SK-N-SH (cell line): ENCODE data around the gene NUDCD3. TPM values are rescaled to one million over a fixed set of nuclear protein-coding genes. Genes with fewer than 3 reads are reported as not detected.

Experiments
- CTCF ChIA-PET: fragments of 300-600, 350-600 bp; formaldehyde crosslinking; extraction: SDS; loops from one replicate; lab custom pipeline; 2021; lab: Yijun Ruan, JAX
- POLR2A ChIA-PET: fragments of 350-600 bp; sonication (Branson Sonifier 250); formaldehyde crosslinking; extraction: SDS; loops from one replicate; lab custom pipeline; 2020; ENCODE audit warnings: antibody characterized with exemption, inconsistent platforms; lab: Yijun Ruan, JAX
- DNase-seq: peaks from one replicate; pipeline ENCODE4 v3.0.0; 2012
- H2AFZ ChIP-seq: fragments of 200-600 bp; sonication (generic); 2 replicates; pipeline ENCODE4 v1.8.1; 2016; ENCODE audit warnings: antibody characterized with exemption, mild to moderate bottlenecking, low read depth
- H3F3A ChIP-seq: fragments of 200-600 bp; sonication (generic); replicated peaks from 2 replicates; pipeline ENCODE3; 2016; ENCODE audit warnings: antibody characterized with exemption, mild to moderate bottlenecking; ENCODE audit not compliant: insufficient read depth
- H3K27ac ChIP-seq, 2 experiments: fragments of 200-500 bp in 1 of 2; fragments of 200-600 bp in 1 of 2; sonication (Bioruptor generic) in 1 of 2; sonication (generic), shearing (Covaris generic) in 1 of 2; 2 replicates each; pipeline versions ENCODE4 v1.5.1 to v1.6.1; 2014 to 2016; ENCODE audit warnings: low read depth in 2 of 2, inconsistent platforms in 1 of 2, low read length in 1 of 2, mild to moderate bottlenecking in 1 of 2, mixed read lengths in 1 of 2
- H3K27me3 ChIP-seq: fragments of 200-600 bp; sonication (generic), shearing (Covaris generic); 2 replicates; pipeline ENCODE4 v1.6.1; 2016; ENCODE audit warnings: mixed run types; ENCODE audit not compliant: insufficient read depth
- H3K36me3 ChIP-seq, 2 experiments: fragments of 200-500 bp in 1 of 2; fragments of 200-600 bp in 1 of 2; sonication (Bioruptor generic) in 1 of 2; sonication (generic) in 1 of 2; replicated peaks in 1 of 2; 2 replicates each; pipeline versions ENCODE3 to v1.5.1; 2014 to 2016; ENCODE audit warnings: low read length in 1 of 2, mild to moderate bottlenecking in 1 of 2; ENCODE audit not compliant: insufficient read depth in 2 of 2, control insufficient read depth in 1 of 2
- H3K4me1 ChIP-seq, 2 experiments: fragments of 200-500 bp in 1 of 2; fragments of 200-600 bp in 1 of 2; sonication (Bioruptor generic) in 1 of 2; sonication (generic), shearing (Covaris generic) in 1 of 2; 2 replicates each; pipeline versions ENCODE4 v1.5.1 to v1.6.1; 2014 to 2016; ENCODE audit warnings: low read depth in 1 of 2, low read length in 1 of 2, mixed run types in 1 of 2; ENCODE audit not compliant: insufficient read depth in 2 of 2, control insufficient read depth in 1 of 2
- H3K4me2 ChIP-seq: fragments of 200-600 bp; sonication (generic), shearing (Covaris generic); 2 replicates; pipeline ENCODE4 v1.6.1; 2017; ENCODE audit warnings: mixed run types
- H3K4me3 ChIP-seq, 2 experiments: fragments of 200-500 bp in 1 of 2; fragments of 200-600 bp in 1 of 2; sonication (Bioruptor generic) in 1 of 2; sonication (generic), shearing (Covaris generic) in 1 of 2; 2 replicates each; pipeline versions ENCODE4 v1.5.1 to v1.8.1; 2014 to 2016; ENCODE audit warnings: low read depth in 2 of 2, inconsistent platforms in 1 of 2, low read length in 1 of 2, mild to moderate bottlenecking in 1 of 2, mixed read lengths in 1 of 2, moderate library complexity in 1 of 2
- H3K79me2 ChIP-seq: fragments of 200-600 bp; sonication (generic); 2 replicates; pipeline ENCODE4 v1.8.1; 2017; ENCODE audit warnings: mild to moderate bottlenecking; ENCODE audit not compliant: insufficient read depth
- H3K9ac ChIP-seq: fragments of 200-600 bp; sonication (generic); 2 replicates; pipeline ENCODE4 v1.6.1; 2017; ENCODE audit warnings: mixed run types
- H3K9me2 ChIP-seq: fragments of 200-600 bp; sonication (generic); 2 replicates; pipeline ENCODE4 v1.6.1; 2017; ENCODE audit warnings: mixed run types
- H3K9me3 ChIP-seq: fragments of 200-600 bp; sonication (generic); 2 replicates; pipeline ENCODE4 v1.6.1; 2017; ENCODE audit warnings: mixed run types, mild to moderate bottlenecking, moderate library complexity
- H4K20me1 ChIP-seq: fragments of 200-600 bp; sonication (generic); 2 replicates; pipeline ENCODE4 v1.6.1; 2017; ENCODE audit warnings: mild to moderate bottlenecking, mixed run types; ENCODE audit not compliant: insufficient read depth
- CTCF ChIP-seq: fragments of 200-600 bp; sonication (generic); IDR thresholded peaks from 2 replicates; pipeline ENCODE4 v1.6.1; 2017; ENCODE audit warnings: antibody characterized with exemption, mild to moderate bottlenecking, moderate library complexity
- ELF1 ChIP-seq: IDR thresholded peaks from 2 replicates; pipeline ENCODE4 v1.4.0; 2012
- MXI1 ChIP-seq: IDR thresholded peaks from 2 replicates; pipeline ENCODE4 v1.6.1; 2012; ENCODE audit warnings: mild to moderate bottlenecking, low read depth, low read length, improper control_type of control experiment
- NFIC ChIP-seq: IDR thresholded peaks from 2 replicates; pipeline ENCODE4 v1.4.0; 2012; ENCODE audit warnings: borderline replicate concordance
- NRF1 ChIP-seq: IDR thresholded peaks from 2 replicates; pipeline ENCODE4 v1.6.1; 2012; ENCODE audit warnings: low read depth, mild to moderate bottlenecking, low read length
- PBX3 ChIP-seq: IDR thresholded peaks from 2 replicates; pipeline ENCODE4; 2012
- REST ChIP-seq: IDR thresholded peaks from 2 replicates; pipeline ENCODE4 v1.6.1; 2012; ENCODE audit warnings: mild to moderate bottlenecking, low read depth, low read length, moderate library complexity
- SIN3A ChIP-seq: IDR thresholded peaks from 2 replicates; pipeline ENCODE4 v1.6.1; 2012; ENCODE audit warnings: low read depth, mild to moderate bottlenecking, low read length, moderate library complexity, borderline replicate concordance
- SMC3 ChIP-seq: IDR thresholded peaks from 2 replicates; pipeline ENCODE4 v1.6.1; 2012; ENCODE audit warnings: low read depth, low read length, improper control_type of control experiment
- TAF1 ChIP-seq: IDR thresholded peaks from 2 replicates; pipeline ENCODE4 v1.6.1; 2012; ENCODE audit warnings: low read depth, mild to moderate bottlenecking, low read length, moderate library complexity, borderline replicate concordance
- TCF12 ChIP-seq: IDR thresholded peaks from 2 replicates; pipeline ENCODE4 v1.4.0; 2012
- TEAD4 ChIP-seq: IDR thresholded peaks from 2 replicates; pipeline ENCODE4 v1.4.0; 2012; ENCODE audit warnings: mild to moderate bottlenecking, borderline replicate concordance; ENCODE audit not compliant: insufficient read depth
- WGBS: methylation state at CpG from one replicate; pipeline ENCODE4 v1.1.6; 2017; ENCODE audit warnings: low lambda C conversion rate; 5-methylcytosine and 5-hydroxymethylcytosine counted together
- polyA plus RNA-seq, 3 experiments: library from polyadenylated mRNA; depleted of rRNA; stranded (reverse); fragments of >200 nt; gene quantifications; 2 replicates each; pipeline ENCODE4 v1.2.3, GENCODE V29; 2012

NUDCD3 gene
- polyA plus RNA-seq, 1 of the 3 experiments (the other 2 are of a cell fraction) = 66.0 TPM

- H3K79me2 ChIP-seq = peaks cover 70% of the 10 kb centered on the region
- no peak overlapping the region for H3K4me3 ChIP-seq
- no peak for TF ChIP-seq CTCF
- TF ChIP-seq MXI1 = no peak
- TF ChIP-seq ELF1 = no peak
- no peak for TF ChIP-seq NRF1
- TF ChIP-seq PBX3 = no peak
- no peak for TF ChIP-seq SIN3A
- TF ChIP-seq REST = no peak
- TF ChIP-seq TAF1 = no peak
- no peak for TF ChIP-seq NFIC
- no peak for TF ChIP-seq TEAD4
- H4K20me1 ChIP-seq = peaks cover 12% of the 10 kb centered on the region
- H3K27ac ChIP-seq = no peak overlapping the region
- H2AFZ ChIP-seq = no peak overlapping the region
- no peaks in the 10 kb centered on the region for H3K9me2 ChIP-seq
- 83% methylated on average over 3 of the region's 3 CpGs for WGBS
- no peak overlapping the region; the same call in 1 of the 2 replicates for H3K4me2 ChIP-seq
- peaks cover 9% of the 10 kb centered on the region; the same call in 1 of the 2 replicates for H3K9me3 ChIP-seq
- peaks cover 22% of the 10 kb centered on the region in 2 experiments for H3K36me3 ChIP-seq
- no peak for DNase-seq
- peaks cover 0 to 6% of the 10 kb centered on the region in 2 experiments; a peak in 2 of 4 replicates for H3K4me1 ChIP-seq
- no peak overlapping the region for H3K9ac ChIP-seq
- ChIA-PET CTCF (interaction anchor here (1.2 to 1.9 kb wide), 3 partner anchors 10 to 150 kb away, joined by 3 to 5 read pairs (median 4); no protein-coding TSS in a partner anchor), POLR2A (no interaction called here)
- peaks cover 4% of the 10 kb centered on the region for H3F3A ChIP-seq
- no peaks in the 10 kb centered on the region for H3K27me3 ChIP-seq
Measured at GRCh38 chr7:44415510-44415909, 74.9 kb downstream of the NUDCD3 start.

DNA sequence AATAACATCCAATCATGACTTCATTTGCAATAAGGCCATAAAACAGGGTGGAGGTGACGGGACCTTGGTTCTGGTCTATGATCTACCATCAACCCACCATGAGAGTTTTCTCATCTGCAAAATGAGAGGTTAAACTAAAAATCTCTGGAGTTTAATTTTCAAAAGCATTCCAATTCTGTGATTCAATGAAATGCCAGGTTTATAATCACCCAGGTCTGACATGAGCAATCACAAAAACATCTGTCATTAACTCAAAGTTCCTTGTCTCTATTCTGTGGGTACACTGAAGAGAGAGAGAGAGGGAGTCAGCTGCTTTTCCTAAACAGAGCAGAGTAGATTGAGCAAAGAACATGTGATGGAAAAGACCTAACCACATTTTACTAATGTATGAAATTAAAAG, 75.4 kb downstream of the NUDCD3 start:
- H3K4me1 ChIP-seq = peaks cover 0 to 6% of the 10 kb centered on the region in 2 experiments; a peak in 2 of 4 replicates
- no peaks in the 10 kb centered on the region for H3K27me3 ChIP-seq
- H2AFZ ChIP-seq = no peak overlapping the region
- H3K9me2 ChIP-seq = no peaks in the 10 kb centered on the region
- peaks cover 70% of the 10 kb centered on the region for H3K79me2 ChIP-seq
- H3K36me3 ChIP-seq = peaks cover 22 to 25% of the 10 kb centered on the region in 2 experiments
- no peak for DNase-seq
- H3K27ac ChIP-seq = no peak overlapping the region
- H4K20me1 ChIP-seq = peaks cover 12% of the 10 kb centered on the region
- no peak overlapping the region for H3K4me3 ChIP-seq
- 94% methylated on average over 1 of the region's 1 CpG for WGBS
- peaks cover 4% of the 10 kb centered on the region for H3F3A ChIP-seq
- ChIA-PET POLR2A (no interaction called here), CTCF (interaction anchor here (1.2 to 1.8 kb wide), 2 partner anchors 9 to 150 kb away, joined by 3 to 4 read pairs; no protein-coding TSS in a partner anchor)
- no peak overlapping the region for H3K9ac ChIP-seq
- TF ChIP-seq TCF12 (0 out of 2 replicates have a peak, but pooled peaks have one; percentile 10), SMC3 (no peak), PBX3 (peak; percentile 53)
- no peak overlapping the region; the same call in 1 of the 2 replicates for H3K4me2 ChIP-seq
- peaks cover 9% of the 10 kb centered on the region; the same call in 1 of the 2 replicates for H3K9me3 ChIP-seq
